HG03103 (cell line): Measurements from ENCODE around the gene ALX1.
"Not testable (repeated sequence)": the region's sequence is repeated elsewhere in the genome, so short reads cannot be mapped to it uniquely, and the experiment has no call there.

Source experiments
- ATAC-seq: cut with Tn5 transposase; IDR thresholded peaks from one replicate; pipeline ENCODE4 v1.9.1; 2021; ENCODE audit warnings: low read depth; ENCODE audit not compliant: unreplicated experiment

ALX1 gene

GRCh38 chr12:85299053-85299452 lies 19.0 kb downstream of the ALX1 start:
- no peak for ATAC-seq

- ATAC-seq, result peak; percentile 75
These were observed 21.0 kb downstream of the ALX1 start for GRCh38 chr12:85301051-85301450.

GRCh38 chr12:85308374-85308773 lies 28.4 kb downstream of the ALX1 start:
- ATAC-seq, result no peak

GRCh38 chr12:85309125-85309566 lies 29.1 kb downstream of the ALX1 start:
- no peak for ATAC-seq

GRCh38 chr12:85310025-85310424 lies 30.0 kb downstream of the ALX1 start:
- no peak for ATAC-seq

- no peak for ATAC-seq
These were observed 30.5 kb downstream of the ALX1 start for GRCh38 chr12:85310456-85311076.

- ATAC-seq, result not testable (repeated sequence)
These were observed 38.0 kb downstream of the ALX1 start for GRCh38 chr12:85317866-85318636.

GRCh38 chr12:85322715-85323114 lies 42.7 kb downstream of the ALX1 start:
- ATAC-seq, result no peak

GRCh38 chr12:85325442-85325841 lies 45.4 kb downstream of the ALX1 start:
- no peak for ATAC-seq

- no peak for ATAC-seq
These were observed 49.9 kb downstream of the ALX1 start for GRCh38 chr12:85329913-85330312.

GRCh38 chr12:85348779-85349178 lies 68.8 kb downstream of the ALX1 start:
- ATAC-seq, result no peak

GRCh38 chr12:85350356-85350755 lies 70.3 kb downstream of the ALX1 start:
- ATAC-seq, result no peak
